Gastroesophageal sphincter (tissue), 3 donors: Measurements from ENCODE around the gene MKS1.

Experiments
- EP300 ChIP-seq: sonication (generic); formaldehyde crosslinking; IDR thresholded peaks from one replicate; pipeline ENCODE4 v1.6.1; 2017; ENCODE audit warnings: antibody characterized with exemption, mild to moderate bottlenecking
- POLR2A ChIP-seq, 2 donors: fragments of 450-650 bp; IDR thresholded peaks; one replicate each; pipeline ENCODE4 v1.6.1; 2017; ENCODE audit warnings: antibody characterized with exemption in 2 of 2, mild to moderate bottlenecking in 2 of 2, moderate library complexity in 1 of 2
- POLR2AphosphoS5 ChIP-seq: sonication (generic); formaldehyde crosslinking; IDR thresholded peaks from one replicate; pipeline ENCODE4 v1.6.1; 2017; ENCODE audit warnings: antibody characterized with exemption
- TF ChIP-seq, protein P1 (sequence below), 4 experiments: fragments of 200-600 bp in 2 of 4; fragments of 450-650 bp in 2 of 4; sonication (generic) in 1 of 4; IDR thresholded peaks; one replicate each; pipeline ENCODE4 v1.5.1; 2017 to 2019; ENCODE audit warnings: antibody characterized with exemption in 4 of 4, mild to moderate bottlenecking in 2 of 4, moderate library complexity in 2 of 4

DNA sequence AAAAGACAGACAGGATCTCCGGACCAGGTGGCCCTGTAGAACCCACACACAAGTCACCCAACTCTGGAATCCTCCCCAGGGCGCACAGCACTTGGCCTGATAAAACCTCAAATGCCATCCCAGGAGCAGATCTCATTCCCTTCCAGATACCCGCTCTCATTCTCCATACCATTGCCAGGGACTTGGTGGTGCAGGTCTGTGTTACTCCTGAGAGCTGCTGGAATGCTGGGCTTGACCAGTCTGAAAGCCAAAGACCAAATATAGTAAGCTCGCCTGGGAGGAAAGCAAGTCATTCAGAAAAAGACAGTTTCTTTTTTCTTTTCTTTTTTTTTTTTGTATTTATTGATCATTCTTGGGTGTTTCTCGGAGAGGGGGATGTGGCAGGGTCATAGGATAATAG is 10.7 kb downstream of the MKS1 start:
- TF ChIP-seq, protein P1, sequence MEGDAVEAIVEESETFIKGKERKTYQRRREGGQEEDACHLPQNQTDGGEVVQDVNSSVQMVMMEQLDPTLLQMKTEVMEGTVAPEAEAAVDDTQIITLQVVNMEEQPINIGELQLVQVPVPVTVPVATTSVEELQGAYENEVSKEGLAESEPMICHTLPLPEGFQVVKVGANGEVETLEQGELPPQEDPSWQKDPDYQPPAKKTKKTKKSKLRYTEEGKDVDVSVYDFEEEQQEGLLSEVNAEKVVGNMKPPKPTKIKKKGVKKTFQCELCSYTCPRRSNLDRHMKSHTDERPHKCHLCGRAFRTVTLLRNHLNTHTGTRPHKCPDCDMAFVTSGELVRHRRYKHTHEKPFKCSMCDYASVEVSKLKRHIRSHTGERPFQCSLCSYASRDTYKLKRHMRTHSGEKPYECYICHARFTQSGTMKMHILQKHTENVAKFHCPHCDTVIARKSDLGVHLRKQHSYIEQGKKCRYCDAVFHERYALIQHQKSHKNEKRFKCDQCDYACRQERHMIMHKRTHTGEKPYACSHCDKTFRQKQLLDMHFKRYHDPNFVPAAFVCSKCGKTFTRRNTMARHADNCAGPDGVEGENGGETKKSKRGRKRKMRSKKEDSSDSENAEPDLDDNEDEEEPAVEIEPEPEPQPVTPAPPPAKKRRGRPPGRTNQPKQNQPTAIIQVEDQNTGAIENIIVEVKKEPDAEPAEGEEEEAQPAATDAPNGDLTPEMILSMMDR (IDR thresholded peaks at IDR 0.05) = no peak
- TF ChIP-seq POLR2A (IDR thresholded peaks at IDR 0.05) (no peak), EP300 (no peak), POLR2AphosphoS5 (no peak)
